OCI-LY7 (cell line): ENCODE data around the gene ZBED5.

Experiments used
- CTCF ChIP-seq: fragments of 200-600 bp; sonication (generic); conservative IDR thresholded peaks from 2 replicates; pipeline ENCODE4 v1.5.1; 2014; ENCODE audit warnings: mild to moderate bottlenecking, antibody characterized with exemption, low read length, moderate library complexity, mixed read lengths
- EZH2phosphoT487 ChIP-seq: fragments of 200-600 bp; sonication (generic); IDR thresholded peaks from 2 replicates; pipeline ENCODE4 v1.6.1; 2018; ENCODE audit warnings: low read depth, borderline replicate concordance, mild to moderate bottlenecking, mixed run types, antibody characterized with exemption, low read length, moderate library complexity, mixed read lengths

DNA sequence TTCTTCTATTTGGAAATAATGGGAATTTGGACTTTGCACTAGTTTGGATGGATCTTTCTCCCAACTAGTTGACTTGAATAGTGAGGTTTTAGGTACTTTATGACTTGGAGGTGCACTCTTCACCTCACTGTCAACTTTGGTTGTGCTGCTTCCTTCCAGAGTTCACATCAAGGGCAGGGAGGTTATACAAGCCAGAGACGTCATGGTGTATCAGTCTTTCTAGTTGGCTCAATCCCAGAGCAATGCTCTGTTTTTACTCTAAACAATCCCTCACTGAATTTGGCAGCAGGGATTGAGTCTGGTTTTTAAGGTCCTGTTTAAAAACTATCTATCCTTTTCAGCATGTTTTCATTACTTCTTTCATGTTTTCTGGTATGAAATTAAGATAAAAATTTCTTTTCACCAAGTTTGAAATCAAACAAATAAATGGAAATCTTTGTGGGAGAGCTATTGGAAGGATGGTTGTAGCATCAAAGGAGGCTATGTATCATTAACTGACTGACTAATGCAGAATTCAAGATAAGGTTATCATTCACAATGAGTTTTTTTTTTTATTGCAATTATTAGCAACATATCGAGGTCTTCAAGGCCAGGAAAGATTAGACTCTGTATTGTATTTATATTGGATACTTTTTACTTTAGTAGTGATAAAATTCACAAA, 28.0 kb upstream of the ZBED5 start:
- no peak for TF ChIP-seq CTCF
- TF ChIP-seq EZH2phosphoT487 = no peak
